HG03139 (cell line): Measurements from ENCODE around the gene CPXM2.

Source experiments
- ATAC-seq: cut with Tn5 transposase; IDR thresholded peaks from one replicate; pipeline ENCODE4 v1.9.1; 2021; ENCODE audit not compliant: unreplicated experiment

CPXM2 gene

GRCh38 chr10:123878666-123879303 lies 12.8 kb downstream of the CPXM2 start:
- no peak for ATAC-seq

DNA sequence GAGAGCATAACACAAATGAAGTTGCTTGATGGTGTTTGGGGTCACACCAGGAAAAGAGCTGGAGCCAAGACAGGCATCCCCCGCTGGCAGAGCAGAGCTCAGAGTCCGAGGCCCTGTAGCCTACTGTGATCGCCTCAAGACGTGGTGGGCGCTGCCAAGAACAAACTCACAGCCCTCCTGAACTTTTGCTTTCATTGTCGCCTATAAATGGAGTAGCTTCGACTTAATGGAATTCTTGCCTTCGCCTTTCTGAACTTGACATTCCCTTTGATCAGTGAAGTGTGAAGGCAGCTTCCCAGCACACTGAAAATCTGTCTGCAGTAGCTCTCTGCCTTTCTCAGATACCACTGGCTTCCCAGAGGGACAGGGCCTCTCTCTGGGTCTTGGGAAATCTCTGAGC lies 21.3 kb downstream of the CPXM2 start:
- ATAC-seq, result no peak

- ATAC-seq, result no peak
Measured at GRCh38 chr10:123869020-123869414, 22.6 kb downstream of the CPXM2 start.

DNA sequence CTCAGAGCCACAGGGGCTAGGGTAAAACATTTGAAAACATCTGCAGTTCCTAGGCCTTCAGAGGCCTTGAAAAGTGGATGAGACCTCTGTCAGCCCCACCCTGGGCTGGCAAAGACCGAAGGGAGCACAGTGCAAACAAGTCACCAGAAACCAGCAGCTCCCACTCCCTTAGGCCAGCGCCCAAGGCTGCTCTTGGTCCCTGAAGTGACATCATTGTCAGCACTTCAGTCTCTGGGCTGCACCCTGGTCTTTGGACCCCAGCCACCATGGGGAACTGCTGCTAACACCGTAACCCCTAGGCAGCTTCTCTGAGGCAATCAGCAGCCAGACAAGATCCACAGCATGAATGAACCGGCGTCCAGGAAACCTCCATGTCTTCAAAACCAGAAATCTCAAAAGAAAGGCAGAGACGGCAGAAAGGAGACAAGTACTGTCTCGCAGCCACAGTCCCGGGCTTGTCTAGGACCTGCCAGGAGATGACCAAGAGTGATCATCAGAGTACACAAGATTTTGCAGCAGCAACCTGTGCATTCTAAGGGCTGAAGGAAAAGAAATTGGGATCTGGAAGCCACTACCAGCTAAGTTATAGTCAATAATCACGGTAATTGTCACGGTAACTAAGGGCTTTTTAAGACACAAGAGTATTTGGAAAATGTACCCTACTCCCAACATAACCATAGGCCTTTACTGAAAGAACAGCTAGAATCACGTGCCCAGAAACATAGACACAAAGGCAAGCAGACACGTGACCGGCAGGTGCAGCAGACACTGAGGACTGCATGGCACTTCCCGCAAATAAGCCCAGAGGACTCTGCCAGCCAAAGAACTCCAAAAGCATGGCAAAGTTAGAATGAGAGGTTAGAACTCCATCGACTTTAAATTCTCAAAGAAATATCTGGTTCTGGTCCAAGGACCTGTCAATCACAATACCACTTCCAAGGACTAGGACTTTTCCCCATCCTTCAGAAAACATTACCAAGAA lies 23.3 kb downstream of the CPXM2 start:
- no peak for ATAC-seq

GRCh38 chr10:123865880-123866279 lies 25.7 kb downstream of the CPXM2 start:
- ATAC-seq, result no peak

GRCh38 chr10:123865350-123865749 lies 26.3 kb downstream of the CPXM2 start:
- ATAC-seq, result no peak

DNA sequence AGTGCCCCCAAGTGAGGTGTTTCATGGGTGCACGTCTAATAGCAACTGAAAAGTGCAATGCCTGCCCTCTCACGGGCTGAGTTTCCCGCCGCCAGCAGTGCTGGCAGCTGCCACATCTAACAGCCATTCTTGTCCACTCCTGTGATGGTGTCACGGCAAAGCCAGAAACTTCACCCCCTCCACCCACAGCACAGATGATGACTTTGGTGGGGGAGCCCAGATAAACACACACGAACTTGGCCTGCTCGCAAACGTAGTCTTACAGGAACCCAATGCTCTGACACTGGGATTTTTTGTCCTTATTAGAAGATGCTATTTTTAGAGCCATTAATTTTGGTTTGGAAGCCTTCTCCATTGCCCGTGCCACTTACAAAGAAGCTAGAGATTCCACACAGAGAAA lies 26.7 kb downstream of the CPXM2 start:
- ATAC-seq, result no peak

DNA sequence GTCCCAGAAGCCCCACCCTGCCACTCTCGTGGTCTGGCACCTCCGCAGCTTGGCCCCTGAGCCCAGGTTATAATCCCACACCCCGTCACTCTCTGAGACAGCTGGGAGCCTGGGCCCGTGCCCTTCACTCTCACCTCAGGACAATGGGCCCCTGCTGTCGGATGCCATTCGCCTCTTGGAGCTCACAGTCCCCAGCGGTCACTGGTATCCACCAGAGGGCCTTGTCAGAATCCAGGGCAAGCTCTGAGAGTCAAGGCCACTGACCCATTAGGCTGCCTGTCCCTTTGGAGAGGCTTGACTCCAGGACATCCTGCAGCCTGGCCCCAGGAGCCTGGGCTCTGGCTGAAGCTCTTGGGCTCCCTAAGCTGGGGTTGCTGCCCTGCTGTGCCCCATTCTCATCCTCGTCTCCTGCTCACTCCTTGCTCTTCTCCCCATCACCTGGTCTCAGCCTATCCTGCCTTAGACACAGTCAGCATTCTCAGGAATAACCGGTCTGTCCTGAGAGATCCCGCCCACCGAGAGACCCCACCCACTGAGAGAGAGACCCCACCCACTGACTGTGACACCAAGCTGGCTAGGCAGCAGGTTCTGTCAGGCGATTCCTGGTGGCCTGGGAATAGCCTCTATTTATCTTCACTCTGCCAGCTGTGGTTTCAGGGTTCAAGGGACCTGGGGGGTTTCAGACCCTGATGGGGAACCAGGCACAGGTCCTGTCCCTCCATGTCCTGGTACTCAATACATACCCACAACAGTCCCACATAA lies 27.7 kb downstream of the CPXM2 start:
- no peak for ATAC-seq

DNA sequence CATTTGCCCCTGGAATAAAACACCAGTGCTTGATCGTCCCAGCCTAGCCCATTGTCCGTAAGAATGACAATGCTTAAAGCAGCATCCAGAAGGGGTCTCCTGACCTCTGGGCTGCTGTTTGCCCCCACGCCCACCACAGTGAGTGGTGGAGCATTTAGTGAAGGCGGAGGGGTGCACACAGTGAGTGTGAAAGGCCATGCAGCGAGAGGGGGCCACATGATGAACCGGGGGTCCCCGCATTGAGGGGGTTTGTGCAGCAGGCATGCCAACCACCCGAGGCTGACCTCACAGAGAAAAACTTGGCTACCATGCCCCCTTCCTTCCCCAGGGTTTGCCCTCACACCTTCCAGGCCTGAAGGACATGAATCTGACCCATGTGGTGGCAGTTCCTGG lies 28.4 kb downstream of the CPXM2 start:
- ATAC-seq, result no peak

DNA sequence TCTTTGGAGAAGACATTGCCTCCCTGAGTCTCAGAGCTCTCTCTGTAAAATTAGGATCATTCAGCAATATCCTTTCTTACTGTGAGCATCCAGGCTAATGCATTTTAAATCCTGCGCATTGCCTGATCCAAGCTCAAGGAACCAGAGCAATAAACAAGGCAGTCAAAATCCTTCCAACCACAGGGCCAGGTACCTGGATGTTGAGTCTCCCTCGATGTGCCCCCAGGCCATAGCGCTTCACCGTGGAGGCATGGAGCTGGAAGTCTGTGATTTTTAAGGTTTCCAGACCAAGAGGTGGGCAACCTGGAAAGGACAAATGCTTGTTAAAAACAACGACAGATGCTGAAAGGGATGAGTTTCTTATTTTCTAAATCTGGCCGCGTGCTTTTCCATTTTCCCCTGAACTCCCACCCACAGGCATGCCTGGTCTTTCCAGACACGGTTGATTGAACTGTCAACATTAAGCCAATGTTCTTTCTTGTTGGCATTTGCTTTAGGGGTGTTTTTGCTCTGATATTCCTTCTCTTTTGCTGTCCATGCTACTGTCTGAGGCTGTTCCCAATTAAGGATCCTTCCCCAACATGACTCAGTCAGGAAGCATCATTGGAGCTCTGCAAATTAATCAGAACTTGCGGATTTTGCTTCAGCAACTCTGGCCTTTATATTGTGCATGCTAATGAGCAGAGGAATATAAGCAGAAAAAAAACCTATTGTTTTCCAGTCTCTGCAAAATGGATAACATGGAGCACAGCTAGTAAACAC lies 29.0 kb downstream of the CPXM2 start:
- ATAC-seq, result no peak

GRCh38 chr10:123860856-123861255 lies 30.8 kb downstream of the CPXM2 start:
- no peak for ATAC-seq

GRCh38 chr10:123860209-123860608 lies 31.4 kb downstream of the CPXM2 start:
- no peak for ATAC-seq

DNA sequence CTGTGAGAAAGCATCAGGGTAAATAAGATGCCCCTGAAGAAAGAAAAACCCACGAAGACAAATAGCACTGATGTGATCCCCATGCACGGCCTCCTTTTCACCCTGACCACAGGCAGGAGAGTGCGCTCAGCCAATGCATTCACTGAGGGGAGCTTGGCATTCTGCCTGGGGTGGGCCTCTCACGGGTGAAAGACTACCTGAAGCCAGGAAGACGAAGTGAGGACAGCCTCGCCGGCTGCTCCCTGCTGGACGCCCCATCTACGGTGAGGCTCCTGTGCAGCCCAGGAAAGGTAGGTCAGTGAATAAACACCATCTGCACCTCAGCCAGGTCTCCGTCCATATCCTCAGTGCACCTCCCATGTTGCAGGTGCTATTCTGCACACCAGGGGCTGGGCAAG lies 32.0 kb downstream of the CPXM2 start:
- no peak for ATAC-seq

DNA sequence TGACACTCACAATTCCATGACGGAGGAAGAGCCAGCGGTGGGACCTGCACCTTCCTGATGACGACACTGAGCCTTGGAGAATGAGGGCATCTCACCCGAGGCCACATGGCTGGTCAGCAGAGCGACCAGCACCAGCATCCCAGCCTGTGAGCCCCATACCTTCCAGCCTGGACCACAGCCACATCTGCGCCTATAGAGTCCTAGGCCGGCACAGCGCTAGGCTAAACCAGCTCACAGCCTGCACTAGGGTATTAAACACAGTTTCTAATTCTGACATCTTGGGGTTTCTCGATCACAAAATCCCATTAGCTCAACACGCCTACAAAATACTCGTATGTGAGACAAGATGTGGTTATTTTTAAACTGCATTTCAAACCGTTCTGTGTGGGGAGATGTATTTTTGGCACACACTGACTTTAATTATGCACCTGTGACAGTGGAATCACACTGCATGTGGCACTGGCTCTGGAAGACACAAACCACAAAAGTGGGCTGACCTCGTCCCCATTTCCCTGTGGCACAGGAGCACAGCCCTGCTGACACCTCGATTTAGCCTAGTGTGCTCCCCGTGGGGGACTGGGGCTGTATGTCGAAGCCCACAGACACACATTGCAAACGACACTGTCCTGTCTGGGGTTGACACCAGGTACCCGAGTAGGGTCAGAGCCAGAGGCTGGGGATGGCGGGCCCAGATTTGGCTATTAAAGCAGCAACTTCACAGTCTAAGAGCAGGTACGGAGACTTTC lies 32.5 kb downstream of the CPXM2 start:
- no peak for ATAC-seq

DNA sequence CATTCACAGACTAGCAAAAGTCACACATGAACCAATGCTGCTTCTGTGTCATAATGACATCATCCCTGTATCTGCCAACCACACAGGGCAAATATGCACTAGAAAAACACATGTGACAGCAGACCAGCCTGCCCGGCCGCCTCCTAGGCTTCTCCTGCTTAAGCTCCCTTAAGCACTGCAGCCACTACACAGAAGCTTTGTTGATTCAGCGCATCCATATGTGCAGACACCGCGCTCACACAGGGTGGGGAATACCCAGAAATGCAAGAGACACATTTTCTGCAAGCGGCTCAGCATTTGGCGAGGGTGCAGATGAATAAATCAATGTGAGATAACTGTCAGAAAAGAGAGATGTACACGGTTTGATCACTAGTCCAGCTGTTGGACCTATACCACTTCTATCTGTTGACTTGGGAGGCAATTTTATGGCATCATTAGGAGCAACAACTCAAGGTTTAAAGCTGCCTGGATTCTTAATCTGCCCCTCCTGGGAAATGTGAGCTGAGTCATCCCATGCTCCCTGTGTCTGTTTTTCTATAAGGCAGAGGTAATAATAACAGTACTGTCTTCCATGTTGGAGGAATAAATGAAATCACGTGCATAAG lies 33.4 kb downstream of the CPXM2 start:
- no peak for ATAC-seq

- ATAC-seq, result no peak
Measured at GRCh38 chr10:123857616-123858015, 34.0 kb downstream of the CPXM2 start.

DNA sequence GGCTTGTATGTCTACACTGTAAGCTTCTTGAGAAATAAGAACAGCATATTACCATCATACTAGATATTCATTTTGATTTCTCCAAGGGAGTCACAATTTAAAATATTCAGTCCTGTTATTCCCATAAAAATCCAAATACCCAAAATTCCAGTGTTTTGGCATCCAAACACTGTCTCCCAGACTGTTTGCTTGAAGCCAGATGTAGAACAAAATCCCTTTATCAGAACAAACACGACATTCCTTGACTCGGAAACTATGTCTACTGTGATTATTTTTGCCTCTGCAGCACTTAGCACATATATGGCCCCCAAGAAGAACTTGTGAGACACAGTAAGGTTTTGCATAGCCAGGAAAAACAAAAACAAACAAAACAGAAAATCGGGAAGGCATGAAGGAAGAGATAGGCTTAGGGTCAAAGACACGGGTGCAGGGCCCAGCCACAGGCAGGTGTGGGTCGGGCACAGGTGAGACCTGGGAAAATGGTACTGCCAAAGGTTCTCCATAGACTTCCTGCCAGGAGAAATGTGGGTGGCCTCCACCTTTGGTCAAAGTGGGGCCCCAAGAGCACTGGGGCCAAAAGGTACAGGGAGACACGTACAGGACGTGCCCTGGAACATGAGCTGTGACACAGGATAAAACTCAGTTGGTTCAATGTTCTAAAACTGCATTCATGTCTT lies 36.5 kb downstream of the CPXM2 start:
- no peak for ATAC-seq

DNA sequence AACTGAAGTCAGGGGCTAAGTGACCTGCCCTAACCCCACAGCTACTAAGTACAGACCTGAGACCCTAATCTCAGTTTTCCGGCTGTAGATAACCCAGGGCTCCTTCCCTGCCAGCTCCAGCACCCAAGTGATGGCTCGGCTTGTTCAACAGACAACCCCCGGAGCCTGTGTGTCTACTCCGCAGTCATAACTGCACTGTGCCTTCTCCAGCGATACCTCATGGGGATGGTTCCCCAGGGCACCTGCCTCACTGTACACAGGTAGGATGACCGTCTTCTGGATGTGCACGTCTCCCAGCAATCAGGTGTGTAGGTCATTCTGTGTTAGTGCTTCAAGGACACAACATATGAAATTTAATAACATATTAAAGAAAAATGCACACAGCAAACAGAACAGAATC lies 37.1 kb downstream of the CPXM2 start:
- no peak for ATAC-seq

GRCh38 chr10:123854003-123854402 lies 37.6 kb downstream of the CPXM2 start:
- no peak for ATAC-seq
